BLaER1 treated with 17β-estradiol and CSF1 and Interleukin-3, amounts not matched to agents 10 nM and 100 nM (cell line): ENCODE data around the gene DCAF6.
"Not testable (repeated sequence)": the region's sequence is repeated elsewhere in the genome, so short reads cannot be mapped to it uniquely, and the experiment has no call there.

Source experiments
- H3K27ac ChIP-seq, 11 experiments: shearing (Covaris generic); formaldehyde crosslinking; 2 replicates each; pipeline ENCODE4 v1.8.1; 2022
- H3K27me3 ChIP-seq, 11 experiments: shearing (Covaris generic); formaldehyde crosslinking; 2 replicates each; pipeline ENCODE4 v1.8.1; 2022
- H3K36me3 ChIP-seq, 11 experiments: shearing (Covaris generic); formaldehyde crosslinking; 2 replicates each; pipeline ENCODE4 v1.8.1; 2022
- H3K4me1 ChIP-seq, 10 experiments: shearing (Covaris generic); formaldehyde crosslinking; 2 replicates each; pipeline ENCODE4 v1.8.1; 2022
- H3K4me2 ChIP-seq, 11 experiments: shearing (Covaris generic); formaldehyde crosslinking; 2 replicates each; pipeline ENCODE4 v1.8.1; 2022
- H3K4me3 ChIP-seq, 10 experiments: shearing (Covaris generic); formaldehyde crosslinking; 2 replicates each; pipeline ENCODE4 v1.8.1; 2022
- H3K9ac ChIP-seq, 11 experiments: shearing (Covaris generic); formaldehyde crosslinking; 2 replicates each; pipeline ENCODE4 v1.8.1; 2022
- H3K9me3 ChIP-seq, 11 experiments: shearing (Covaris generic); formaldehyde crosslinking; replicated peaks in 1 of 11; 2 replicates each; pipeline ENCODE4 v1.8.1; 2022
- H4K20me1 ChIP-seq, 11 experiments: shearing (Covaris generic); formaldehyde crosslinking; 2 replicates each; pipeline ENCODE4 v1.8.1; 2022
- Cebpa-rat ChIP-seq, 11 experiments: shearing (Covaris generic); IDR thresholded peaks; 2 replicates each; pipeline ENCODE4 v1.8.1; 2022

The DCAF6 gene

GRCh38 chr1:167922611-167923074 lies 13.8 kb upstream of the DCAF6 start:
- no peaks in the 10 kb centered on the region; a peak in 1 of 22 replicates for H4K20me1 ChIP-seq
- H3K27ac ChIP-seq, result no peak overlapping the region
- no peak overlapping the region for H3K4me2 ChIP-seq
- TF ChIP-seq Cebpa-rat (IDR thresholded peaks at IDR 0.05), result no peak
- no peaks in the 10 kb centered on the region for H3K9me3 ChIP-seq
- H3K4me1 ChIP-seq, result peaks cover 0 to 16% (median 0%) of the 10 kb centered on the region in 10 experiments; a peak in 2 of 20 replicates
- no peak overlapping the region for H3K9ac ChIP-seq
- no peaks in the 10 kb centered on the region for H3K27me3 ChIP-seq
- H3K36me3 ChIP-seq, result peaks cover 0 to 28% (median 8%) of the 10 kb centered on the region in 11 experiments; a peak in 12 of 22 replicates
- no peak overlapping the region for H3K4me3 ChIP-seq

GRCh38 chr1:167923324-167924056 lies 13.0 kb upstream of the DCAF6 start:
- H3K9me3 ChIP-seq, result no peaks in the 10 kb centered on the region
- H3K4me1 ChIP-seq, result peaks cover 0 to 16% (median 0%) of the 10 kb centered on the region in 10 experiments; a peak in 2 of 20 replicates
- no peaks in the 10 kb centered on the region for H3K27me3 ChIP-seq
- no peak overlapping the region for H3K9ac ChIP-seq
- no peak overlapping the region for H3K27ac ChIP-seq
- no peaks in the 10 kb centered on the region; a peak in 1 of 22 replicates for H4K20me1 ChIP-seq
- H3K4me2 ChIP-seq, result no peak overlapping the region
- H3K36me3 ChIP-seq, result peaks cover 0 to 20% (median 3%) of the 10 kb centered on the region in 11 experiments; a peak in 10 of 22 replicates
- no peak for TF ChIP-seq Cebpa-rat (IDR thresholded peaks at IDR 0.05)
- H3K4me3 ChIP-seq, result no peak overlapping the region

GRCh38 chr1:167924102-167924501 lies 12.4 kb upstream of the DCAF6 start:
- no peak overlapping the region for H3K4me3 ChIP-seq
- H3K27ac ChIP-seq, result no peak overlapping the region
- H3K9ac ChIP-seq, result no peak overlapping the region
- no peaks in the 10 kb centered on the region; a peak in 1 of 22 replicates for H4K20me1 ChIP-seq
- peaks cover 0 to 14% (median 0%) of the 10 kb centered on the region in 11 experiments; a peak in 7 of 22 replicates for H3K36me3 ChIP-seq
- H3K27me3 ChIP-seq, result no peaks in the 10 kb centered on the region
- H3K9me3 ChIP-seq, result no peaks in the 10 kb centered on the region
- TF ChIP-seq Cebpa-rat (IDR thresholded peaks at IDR 0.05), result no peak
- H3K4me2 ChIP-seq, result no peak overlapping the region
- H3K4me1 ChIP-seq, result peaks cover 0 to 16% (median 0%) of the 10 kb centered on the region in 10 experiments; a peak in 2 of 20 replicates

- no peaks in the 10 kb centered on the region for H3K9me3 ChIP-seq
- H3K27me3 ChIP-seq, result no peaks in the 10 kb centered on the region
- no peak overlapping the region for H3K4me2 ChIP-seq
- no peak overlapping the region for H3K4me3 ChIP-seq
- peaks cover 0 to 13% (median 0%) of the 10 kb centered on the region in 11 experiments; a peak in 6 of 22 replicates for H3K36me3 ChIP-seq
- no peak overlapping the region for H3K9ac ChIP-seq
- no peak overlapping the region for H3K27ac ChIP-seq
- TF ChIP-seq Cebpa-rat (IDR thresholded peaks at IDR 0.05), result no peak
- H4K20me1 ChIP-seq, result no peaks in the 10 kb centered on the region; a peak in 1 of 22 replicates
- H3K4me1 ChIP-seq, result peaks cover 0 to 16% (median 0%) of the 10 kb centered on the region in 10 experiments; a peak in 2 of 20 replicates
Observed at GRCh38 chr1:167924543-167925231, 11.8 kb upstream of the DCAF6 start.

- H3K4me2 ChIP-seq, result no peak overlapping the region
- H3K27ac ChIP-seq, result no peak overlapping the region
- H3K9me3 ChIP-seq, result no peaks in the 10 kb centered on the region
- peaks cover 0 to 16% (median 0%) of the 10 kb centered on the region in 10 experiments; a peak in 2 of 20 replicates for H3K4me1 ChIP-seq
- H3K4me3 ChIP-seq, result no peak overlapping the region
- no peaks in the 10 kb centered on the region for H3K27me3 ChIP-seq
- peaks cover 0 to 13% (median 0%) of the 10 kb centered on the region in 11 experiments; a peak in 3 of 22 replicates for H3K36me3 ChIP-seq
- no peaks in the 10 kb centered on the region; a peak in 1 of 22 replicates for H4K20me1 ChIP-seq
- no peak overlapping the region for H3K9ac ChIP-seq
- TF ChIP-seq Cebpa-rat (IDR thresholded peaks at IDR 0.05), result no peak
Observed at GRCh38 chr1:167926486-167926997, 9.9 kb upstream of the DCAF6 start.

GRCh38 chr1:167927046-167927754 lies 9.3 kb upstream of the DCAF6 start:
- no peak overlapping the region for H3K27ac ChIP-seq
- H3K9me3 ChIP-seq, result no peaks in the 10 kb centered on the region
- H3K36me3 ChIP-seq, result peaks cover 0 to 13% (median 0%) of the 10 kb centered on the region in 11 experiments; a peak in 3 of 22 replicates
- no peak for TF ChIP-seq Cebpa-rat (IDR thresholded peaks at IDR 0.05)
- no peaks in the 10 kb centered on the region; a peak in 1 of 22 replicates for H4K20me1 ChIP-seq
- H3K4me3 ChIP-seq, result no peak overlapping the region
- no peaks in the 10 kb centered on the region for H3K27me3 ChIP-seq
- H3K9ac ChIP-seq, result no peak overlapping the region
- H3K4me1 ChIP-seq, result peaks cover 0 to 12% (median 0%) of the 10 kb centered on the region in 10 experiments; a peak in 2 of 20 replicates
- peak overlapping the region in 3 of 11 experiments; percentile 10 to 20 (median 13); a peak in 2 of 22 replicates for H3K4me2 ChIP-seq

GRCh38 chr1:167928457-167928852 lies 8.0 kb upstream of the DCAF6 start:
- Histone ChIP-seq H3K27ac (no peak overlapping the region), H3K4me3 (no peak overlapping the region), H3K36me3 (peaks cover 0 to 7% (median 0%) of the 10 kb centered on the region in 11 experiments; a peak in 2 of 22 replicates), H3K4me2 (no peak overlapping the region), H3K4me1 (peaks cover 0 to 13% (median under 1%) of the 10 kb centered on the region in 10 experiments; a peak in 5 of 20 replicates), H4K20me1 (no peaks in the 10 kb centered on the region; a peak in 1 of 22 replicates), H3K9me3 (no peaks in the 10 kb centered on the region), H3K9ac (no peak overlapping the region), H3K27me3 (no peaks in the 10 kb centered on the region)
- no peak for TF ChIP-seq Cebpa-rat (IDR thresholded peaks at IDR 0.05)

- H4K20me1 ChIP-seq, H3K36me3 ChIP-seq, H3K4me2 ChIP-seq, H3K4me3 ChIP-seq, H3K27me3 ChIP-seq, H3K9ac ChIP-seq, H3K27ac ChIP-seq, H3K9me3 ChIP-seq: not testable (repeated sequence)
- peaks cover 3 to 18% (median 5%) of the 10 kb centered on the region in 10 experiments; a peak in 19 of 20 replicates for H3K4me1 ChIP-seq
Observed at GRCh38 chr1:167928919-167929318, 7.6 kb upstream of the DCAF6 start.
